ENCODE results near the gene MYRIP. TPM values are rescaled to one million over a fixed set of nuclear protein-coding genes. Genes with fewer than 3 reads are reported as not detected.

The MYRIP gene
- total and polyA plus RNA-seq, 10 of the 15 experiments (the other 5 are each of a cell fraction or from before 2014, with no cell fraction given): 0.03 to 0.08 (median 0.04) TPM; not detected in 6

- TF ChIP-seq, protein P1, sequence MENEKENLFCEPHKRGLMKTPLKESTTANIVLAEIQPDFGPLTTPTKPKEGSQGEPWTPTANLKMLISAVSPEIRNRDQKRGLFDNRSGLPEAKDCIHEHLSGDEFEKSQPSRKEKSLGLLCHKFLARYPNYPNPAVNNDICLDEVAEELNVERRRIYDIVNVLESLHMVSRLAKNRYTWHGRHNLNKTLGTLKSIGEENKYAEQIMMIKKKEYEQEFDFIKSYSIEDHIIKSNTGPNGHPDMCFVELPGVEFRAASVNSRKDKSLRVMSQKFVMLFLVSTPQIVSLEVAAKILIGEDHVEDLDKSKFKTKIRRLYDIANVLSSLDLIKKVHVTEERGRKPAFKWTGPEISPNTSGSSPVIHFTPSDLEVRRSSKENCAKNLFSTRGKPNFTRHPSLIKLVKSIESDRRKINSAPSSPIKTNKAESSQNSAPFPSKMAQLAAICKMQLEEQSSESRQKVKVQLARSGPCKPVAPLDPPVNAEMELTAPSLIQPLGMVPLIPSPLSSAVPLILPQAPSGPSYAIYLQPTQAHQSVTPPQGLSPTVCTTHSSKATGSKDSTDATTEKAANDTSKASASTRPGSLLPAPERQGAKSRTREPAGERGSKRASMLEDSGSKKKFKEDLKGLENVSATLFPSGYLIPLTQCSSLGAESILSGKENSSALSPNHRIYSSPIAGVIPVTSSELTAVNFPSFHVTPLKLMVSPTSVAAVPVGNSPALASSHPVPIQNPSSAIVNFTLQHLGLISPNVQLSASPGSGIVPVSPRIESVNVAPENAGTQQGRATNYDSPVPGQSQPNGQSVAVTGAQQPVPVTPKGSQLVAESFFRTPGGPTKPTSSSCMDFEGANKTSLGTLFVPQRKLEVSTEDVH (IDR thresholded peaks at IDR 0.05; ENCODE audit: low read depth, partially characterized antibody): no peak
- TF ChIP-seq RFX5 (IDR thresholded peaks at IDR 0.05; ENCODE audit: low read depth, low read length) (no peak), MTA2 (IDR thresholded peaks at IDR 0.05; ENCODE audit: low read depth) (peak; percentile 83), POLR2AphosphoS2 (IDR thresholded peaks at IDR 0.05; ENCODE audit: low read depth, low read length) (no peak), TCF7 (IDR thresholded peaks at IDR 0.05; ENCODE audit: borderline replicate concordance) (peak; percentile 68), SMARCA5 (IDR thresholded peaks at IDR 0.05) (no peak), NKRF (conservative IDR thresholded peaks at IDR 0.05) (no peak), EZH2 (IDR thresholded peaks at IDR 0.05; ENCODE audit: borderline replicate concordance, control insufficient read depth, low read depth, low read length) (no peak), CREM (IDR thresholded peaks at IDR 0.05; ENCODE audit: low read depth) (peak; percentile 86), MTA3 (IDR thresholded peaks at IDR 0.05; ENCODE audit: borderline replicate concordance, low read length) (peak; percentile 97), SREBF1 (IDR thresholded peaks at IDR 0.05; ENCODE audit: low read length) (no peak), NFIC (IDR thresholded peaks at IDR 0.05; ENCODE audit: low read depth, low read length) (peak; percentile 96)
- TF ChIP-seq, protein P2, sequence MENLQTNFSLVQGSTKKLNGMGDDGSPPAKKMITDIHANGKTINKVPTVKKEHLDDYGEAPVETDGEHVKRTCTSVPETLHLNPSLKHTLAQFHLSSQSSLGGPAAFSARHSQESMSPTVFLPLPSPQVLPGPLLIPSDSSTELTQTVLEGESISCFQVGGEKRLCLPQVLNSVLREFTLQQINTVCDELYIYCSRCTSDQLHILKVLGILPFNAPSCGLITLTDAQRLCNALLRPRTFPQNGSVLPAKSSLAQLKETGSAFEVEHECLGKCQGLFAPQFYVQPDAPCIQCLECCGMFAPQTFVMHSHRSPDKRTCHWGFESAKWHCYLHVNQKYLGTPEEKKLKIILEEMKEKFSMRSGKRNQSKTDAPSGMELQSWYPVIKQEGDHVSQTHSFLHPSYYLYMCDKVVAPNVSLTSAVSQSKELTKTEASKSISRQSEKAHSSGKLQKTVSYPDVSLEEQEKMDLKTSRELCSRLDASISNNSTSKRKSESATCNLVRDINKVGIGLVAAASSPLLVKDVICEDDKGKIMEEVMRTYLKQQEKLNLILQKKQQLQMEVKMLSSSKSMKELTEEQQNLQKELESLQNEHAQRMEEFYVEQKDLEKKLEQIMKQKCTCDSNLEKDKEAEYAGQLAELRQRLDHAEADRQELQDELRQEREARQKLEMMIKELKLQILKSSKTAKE (IDR thresholded peaks at IDR 0.05; ENCODE audit: low read depth, poor library complexity, severe bottlenecking): peak; percentile 66
- TF ChIP-seq, protein P3, sequence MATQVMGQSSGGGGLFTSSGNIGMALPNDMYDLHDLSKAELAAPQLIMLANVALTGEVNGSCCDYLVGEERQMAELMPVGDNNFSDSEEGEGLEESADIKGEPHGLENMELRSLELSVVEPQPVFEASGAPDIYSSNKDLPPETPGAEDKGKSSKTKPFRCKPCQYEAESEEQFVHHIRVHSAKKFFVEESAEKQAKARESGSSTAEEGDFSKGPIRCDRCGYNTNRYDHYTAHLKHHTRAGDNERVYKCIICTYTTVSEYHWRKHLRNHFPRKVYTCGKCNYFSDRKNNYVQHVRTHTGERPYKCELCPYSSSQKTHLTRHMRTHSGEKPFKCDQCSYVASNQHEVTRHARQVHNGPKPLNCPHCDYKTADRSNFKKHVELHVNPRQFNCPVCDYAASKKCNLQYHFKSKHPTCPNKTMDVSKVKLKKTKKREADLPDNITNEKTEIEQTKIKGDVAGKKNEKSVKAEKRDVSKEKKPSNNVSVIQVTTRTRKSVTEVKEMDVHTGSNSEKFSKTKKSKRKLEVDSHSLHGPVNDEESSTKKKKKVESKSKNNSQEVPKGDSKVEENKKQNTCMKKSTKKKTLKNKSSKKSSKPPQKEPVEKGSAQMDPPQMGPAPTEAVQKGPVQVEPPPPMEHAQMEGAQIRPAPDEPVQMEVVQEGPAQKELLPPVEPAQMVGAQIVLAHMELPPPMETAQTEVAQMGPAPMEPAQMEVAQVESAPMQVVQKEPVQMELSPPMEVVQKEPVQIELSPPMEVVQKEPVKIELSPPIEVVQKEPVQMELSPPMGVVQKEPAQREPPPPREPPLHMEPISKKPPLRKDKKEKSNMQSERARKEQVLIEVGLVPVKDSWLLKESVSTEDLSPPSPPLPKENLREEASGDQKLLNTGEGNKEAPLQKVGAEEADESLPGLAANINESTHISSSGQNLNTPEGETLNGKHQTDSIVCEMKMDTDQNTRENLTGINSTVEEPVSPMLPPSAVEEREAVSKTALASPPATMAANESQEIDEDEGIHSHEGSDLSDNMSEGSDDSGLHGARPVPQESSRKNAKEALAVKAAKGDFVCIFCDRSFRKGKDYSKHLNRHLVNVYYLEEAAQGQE (IDR thresholded peaks at IDR 0.05; ENCODE audit: low read depth, low read length): no peak
- TF ChIP-seq, protein P4, sequence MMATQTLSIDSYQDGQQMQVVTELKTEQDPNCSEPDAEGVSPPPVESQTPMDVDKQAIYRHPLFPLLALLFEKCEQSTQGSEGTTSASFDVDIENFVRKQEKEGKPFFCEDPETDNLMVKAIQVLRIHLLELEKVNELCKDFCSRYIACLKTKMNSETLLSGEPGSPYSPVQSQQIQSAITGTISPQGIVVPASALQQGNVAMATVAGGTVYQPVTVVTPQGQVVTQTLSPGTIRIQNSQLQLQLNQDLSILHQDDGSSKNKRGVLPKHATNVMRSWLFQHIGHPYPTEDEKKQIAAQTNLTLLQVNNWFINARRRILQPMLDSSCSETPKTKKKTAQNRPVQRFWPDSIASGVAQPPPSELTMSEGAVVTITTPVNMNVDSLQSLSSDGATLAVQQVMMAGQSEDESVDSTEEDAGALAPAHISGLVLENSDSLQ (IDR thresholded peaks at IDR 0.05): no peak
- TF ChIP-seq, protein P5, sequence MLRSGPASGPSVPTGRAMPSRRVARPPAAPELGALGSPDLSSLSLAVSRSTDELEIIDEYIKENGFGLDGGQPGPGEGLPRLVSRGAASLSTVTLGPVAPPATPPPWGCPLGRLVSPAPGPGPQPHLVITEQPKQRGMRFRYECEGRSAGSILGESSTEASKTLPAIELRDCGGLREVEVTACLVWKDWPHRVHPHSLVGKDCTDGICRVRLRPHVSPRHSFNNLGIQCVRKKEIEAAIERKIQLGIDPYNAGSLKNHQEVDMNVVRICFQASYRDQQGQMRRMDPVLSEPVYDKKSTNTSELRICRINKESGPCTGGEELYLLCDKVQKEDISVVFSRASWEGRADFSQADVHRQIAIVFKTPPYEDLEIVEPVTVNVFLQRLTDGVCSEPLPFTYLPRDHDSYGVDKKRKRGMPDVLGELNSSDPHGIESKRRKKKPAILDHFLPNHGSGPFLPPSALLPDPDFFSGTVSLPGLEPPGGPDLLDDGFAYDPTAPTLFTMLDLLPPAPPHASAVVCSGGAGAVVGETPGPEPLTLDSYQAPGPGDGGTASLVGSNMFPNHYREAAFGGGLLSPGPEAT (IDR thresholded peaks at IDR 0.05; ENCODE audit: low read depth): peak; percentile 73
Measured at GRCh38 chr3:40185029-40185695, 375.8 kb downstream of the MYRIP start (continued).

All from GM12878 (cell line).